HG02852 (cell line): Measurements from ENCODE around the gene SPINT1.
A peak's percentile ranks its signal among the peaks of the same experiment; 100 is the strongest.

Experiments
- ATAC-seq: cut with Tn5 transposase; IDR thresholded peaks from one replicate; pipeline ENCODE4 v1.9.1; 2021; ENCODE audit warnings: mild to moderate bottlenecking, moderate library complexity; ENCODE audit not compliant: unreplicated experiment

Gene SPINT1, protein sequence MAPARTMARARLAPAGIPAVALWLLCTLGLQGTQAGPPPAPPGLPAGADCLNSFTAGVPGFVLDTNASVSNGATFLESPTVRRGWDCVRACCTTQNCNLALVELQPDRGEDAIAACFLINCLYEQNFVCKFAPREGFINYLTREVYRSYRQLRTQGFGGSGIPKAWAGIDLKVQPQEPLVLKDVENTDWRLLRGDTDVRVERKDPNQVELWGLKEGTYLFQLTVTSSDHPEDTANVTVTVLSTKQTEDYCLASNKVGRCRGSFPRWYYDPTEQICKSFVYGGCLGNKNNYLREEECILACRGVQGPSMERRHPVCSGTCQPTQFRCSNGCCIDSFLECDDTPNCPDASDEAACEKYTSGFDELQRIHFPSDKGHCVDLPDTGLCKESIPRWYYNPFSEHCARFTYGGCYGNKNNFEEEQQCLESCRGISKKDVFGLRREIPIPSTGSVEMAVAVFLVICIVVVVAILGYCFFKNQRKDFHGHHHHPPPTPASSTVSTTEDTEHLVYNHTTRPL

DNA sequence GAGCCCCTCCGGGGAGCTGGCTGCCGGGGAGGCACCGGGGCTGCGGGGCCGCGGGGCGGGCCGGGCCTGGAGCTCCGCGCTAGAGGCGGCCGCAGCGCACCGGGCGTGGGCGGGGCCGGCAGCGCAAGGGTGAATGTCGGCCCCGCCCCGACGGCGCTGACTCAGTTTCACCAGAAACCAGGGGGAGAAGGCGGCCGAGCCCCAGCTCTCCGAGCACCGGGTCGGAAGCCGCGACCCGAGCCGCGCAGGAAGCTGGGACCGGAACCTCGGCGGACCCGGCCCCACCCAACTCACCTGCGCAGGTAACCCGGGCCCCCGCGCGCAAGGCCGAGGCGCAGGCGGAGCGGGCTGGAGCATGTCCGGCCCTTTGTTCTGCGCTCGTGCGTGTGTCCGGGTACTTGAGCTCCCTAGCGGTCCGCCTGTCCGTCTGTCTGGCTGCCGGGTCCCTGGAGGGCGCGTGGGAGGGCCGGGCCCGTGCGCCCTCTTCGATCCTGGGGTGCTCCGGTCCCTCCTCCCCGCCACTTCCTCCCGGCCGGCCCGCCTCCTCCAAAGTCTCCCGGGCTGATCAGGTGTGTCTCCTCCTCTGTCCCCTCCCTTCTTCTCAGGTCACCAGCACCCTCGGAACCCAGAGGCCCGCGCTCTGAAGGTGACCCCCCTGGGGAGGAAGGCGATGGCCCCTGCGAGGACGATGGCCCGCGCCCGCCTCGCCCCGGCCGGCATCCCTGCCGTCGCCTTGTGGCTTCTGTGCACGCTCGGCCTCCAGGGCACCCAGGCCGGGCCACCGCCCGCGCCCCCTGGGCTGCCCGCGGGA is at the start of gene SPINT1:
Gene SPINT1, plus strand, starts transcription at position 164 of the 811 bp plus-strand sequence. Its CDS starts 507 bp downstream, at position 671.
- no peak for ATAC-seq

DNA sequence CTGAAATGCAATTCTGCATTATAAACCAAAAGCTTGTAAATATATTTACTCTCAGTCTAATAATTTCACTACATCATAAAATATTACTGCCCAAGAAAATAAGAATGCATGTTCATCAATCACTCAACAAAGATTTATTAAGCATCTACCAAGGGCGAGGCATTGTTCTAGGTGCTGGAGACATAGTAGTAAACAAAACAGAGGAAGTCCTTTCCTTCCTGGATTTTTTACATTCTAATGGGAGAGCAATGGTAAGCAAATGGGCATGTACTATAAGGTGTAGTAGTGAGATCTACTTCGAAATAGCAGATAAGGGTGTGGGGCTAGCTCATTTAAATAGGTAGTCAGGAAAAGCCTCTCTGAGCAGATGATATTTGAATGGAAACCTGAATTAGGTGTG is 47.8 kb upstream of the SPINT1 start:
- ATAC-seq = no peak

- ATAC-seq = no peak
Measured at GRCh38 chr15:40796512-40796911, 47.3 kb upstream of the SPINT1 start.

- no peak for ATAC-seq
Measured at GRCh38 chr15:40799523-40799922, 44.3 kb upstream of the SPINT1 start.

DNA sequence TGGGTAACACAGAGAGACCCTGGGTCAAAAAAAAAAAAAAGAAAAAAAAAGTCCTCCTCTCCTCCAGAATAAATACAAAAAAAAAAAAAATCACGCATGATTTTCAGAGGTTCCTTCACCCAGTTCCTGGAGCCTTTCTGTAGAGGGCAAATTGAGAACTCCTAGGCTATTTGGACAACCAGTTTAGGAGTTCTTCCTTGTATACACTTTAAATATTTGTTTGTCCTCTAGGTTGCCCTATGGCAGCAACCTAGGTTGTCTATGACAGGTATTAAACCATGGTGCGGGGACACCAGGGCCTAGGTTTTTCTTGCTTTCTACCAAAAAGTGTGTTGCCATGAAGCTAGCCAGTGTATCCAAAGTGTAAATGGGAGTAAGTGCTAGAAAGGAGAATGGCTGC is 40.8 kb upstream of the SPINT1 start:
- ATAC-seq = no peak

DNA sequence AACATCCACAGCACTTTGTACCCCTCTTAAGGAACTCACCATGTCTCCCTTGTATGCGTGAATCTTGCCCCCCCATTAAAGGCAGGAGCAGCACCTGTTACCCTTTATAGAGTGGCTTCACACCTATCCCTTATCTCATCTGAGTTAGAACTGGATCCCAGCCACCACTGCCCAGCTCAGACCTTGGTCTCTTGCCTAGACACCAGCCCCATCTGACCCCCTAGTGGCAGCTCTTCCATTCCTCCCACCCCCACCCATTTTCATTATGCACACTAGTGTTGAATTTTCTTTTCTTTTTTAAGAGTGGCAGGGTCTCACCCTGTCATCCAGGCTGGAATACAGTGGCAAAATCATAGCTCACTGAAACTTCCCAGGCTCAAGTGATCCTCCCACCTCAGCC is 40.2 kb upstream of the SPINT1 start:
- no peak for ATAC-seq

- no peak for ATAC-seq
Measured at GRCh38 chr15:40806672-40807027, 37.2 kb upstream of the SPINT1 start.

- ATAC-seq = peak; percentile 95
Measured at GRCh38 chr15:40807028-40807887, 36.6 kb upstream of the SPINT1 start, which contains the start of the genes DNAJC17 and ZFYVE19. Gene DNAJC17, minus strand, starts transcription at chr15:40807473. Its CDS starts 27 bp downstream, at chr15:40807446. Gene ZFYVE19, plus strand, starts transcription at chr15:40807089. Its CDS starts 501 bp downstream, at chr15:40807590.

DNA sequence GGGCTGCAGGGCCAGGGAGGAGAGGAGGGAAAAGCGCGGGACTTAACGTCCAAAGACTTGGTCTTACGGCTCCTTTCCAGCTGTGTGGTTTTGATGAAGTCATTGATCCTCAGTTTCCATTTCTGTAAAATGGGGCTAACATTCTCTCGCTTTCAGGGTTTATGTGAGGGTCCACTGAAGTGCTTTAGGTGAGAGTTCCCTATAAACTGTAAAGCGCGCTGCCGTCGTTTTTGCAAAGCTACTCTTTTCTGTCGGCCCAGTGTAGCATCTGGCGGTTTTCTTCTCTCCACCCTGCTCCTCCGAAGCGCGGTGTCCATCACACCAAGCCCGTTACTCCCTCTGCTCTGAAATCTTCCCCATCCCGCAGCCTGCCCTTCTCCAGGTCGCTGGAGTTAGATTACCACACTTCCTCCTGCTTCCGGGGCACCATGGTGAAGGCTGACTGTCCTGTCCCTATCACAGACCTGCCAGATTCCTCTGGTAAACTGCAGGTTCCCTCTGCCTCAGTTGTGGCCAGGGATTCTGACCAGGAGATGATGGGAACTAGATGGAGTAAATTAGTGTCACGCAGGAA is 35.9 kb upstream of the SPINT1 start:
- no peak for ATAC-seq

DNA sequence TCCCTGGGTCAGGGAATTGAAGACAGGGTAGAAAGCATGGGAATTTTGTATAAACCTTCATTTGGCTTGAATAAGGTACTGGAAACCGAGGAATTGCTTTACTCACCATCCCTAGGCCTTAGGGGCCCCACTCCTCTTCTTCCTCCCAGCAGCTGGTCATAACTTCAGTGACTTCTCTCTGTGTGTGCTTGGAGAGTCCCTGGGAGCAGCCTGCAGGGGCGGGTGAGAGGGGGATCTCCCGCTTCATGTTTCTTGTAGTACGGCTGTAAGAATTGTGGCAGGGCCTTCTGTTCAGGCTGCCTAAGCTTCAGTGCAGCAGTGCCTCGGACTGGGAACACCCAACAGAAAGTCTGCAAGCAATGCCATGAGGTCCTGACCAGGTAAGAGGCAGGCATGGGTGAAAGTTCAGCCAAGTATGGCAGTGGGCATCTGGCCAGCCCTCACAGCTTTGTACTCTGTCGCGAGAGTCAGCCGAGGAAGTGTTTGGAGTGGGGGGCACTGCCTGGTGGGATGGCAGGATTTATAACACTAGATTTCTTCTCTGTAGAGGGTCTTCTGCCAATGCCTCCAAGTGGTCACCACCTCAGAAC is 34.9 kb upstream of the SPINT1 start:
- ATAC-seq = no peak

- ATAC-seq = no peak
Measured at GRCh38 chr15:40812721-40813425, 31.0 kb upstream of the SPINT1 start.

DNA sequence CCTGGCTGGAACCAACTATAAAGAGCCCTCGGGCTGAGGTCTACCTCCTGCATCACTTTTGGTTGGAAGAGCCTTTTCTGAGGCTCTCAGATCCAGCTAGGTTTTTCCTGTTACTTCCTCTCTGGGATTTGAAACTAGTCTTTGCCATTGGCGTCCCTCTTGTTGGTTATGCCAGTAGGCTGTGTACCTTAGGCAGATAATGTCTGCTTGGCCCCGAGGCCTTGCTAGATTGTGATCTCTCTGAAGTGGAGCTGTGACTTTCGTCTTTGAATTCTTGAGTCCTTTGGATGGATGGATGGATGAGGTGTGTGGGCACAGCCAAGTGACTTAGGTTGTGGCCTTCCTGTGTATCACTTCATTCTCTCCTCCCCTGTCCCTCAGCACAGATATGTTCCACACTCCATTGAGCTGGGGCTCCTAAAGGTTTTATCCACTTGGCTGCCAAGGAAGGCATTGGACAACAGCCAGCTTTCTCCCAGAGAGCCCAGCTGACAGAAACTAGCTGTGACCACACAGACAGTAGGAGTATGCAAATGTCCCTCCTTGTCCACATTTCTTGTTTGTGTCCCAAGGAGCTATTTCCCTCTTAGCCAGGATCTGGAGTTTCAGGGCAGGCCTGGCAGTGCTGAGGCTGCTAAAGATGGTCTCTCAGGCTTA is 28.7 kb upstream of the SPINT1 start:
- ATAC-seq = no peak

GRCh38 chr15:40819048-40819447 is 24.8 kb upstream of the SPINT1 start:
- no peak for ATAC-seq

GRCh38 chr15:40821195-40821594 is 22.7 kb upstream of the SPINT1 start:
- no peak for ATAC-seq

- ATAC-seq = no peak
Measured at GRCh38 chr15:40823572-40824343, 20.1 kb upstream of the SPINT1 start.

DNA sequence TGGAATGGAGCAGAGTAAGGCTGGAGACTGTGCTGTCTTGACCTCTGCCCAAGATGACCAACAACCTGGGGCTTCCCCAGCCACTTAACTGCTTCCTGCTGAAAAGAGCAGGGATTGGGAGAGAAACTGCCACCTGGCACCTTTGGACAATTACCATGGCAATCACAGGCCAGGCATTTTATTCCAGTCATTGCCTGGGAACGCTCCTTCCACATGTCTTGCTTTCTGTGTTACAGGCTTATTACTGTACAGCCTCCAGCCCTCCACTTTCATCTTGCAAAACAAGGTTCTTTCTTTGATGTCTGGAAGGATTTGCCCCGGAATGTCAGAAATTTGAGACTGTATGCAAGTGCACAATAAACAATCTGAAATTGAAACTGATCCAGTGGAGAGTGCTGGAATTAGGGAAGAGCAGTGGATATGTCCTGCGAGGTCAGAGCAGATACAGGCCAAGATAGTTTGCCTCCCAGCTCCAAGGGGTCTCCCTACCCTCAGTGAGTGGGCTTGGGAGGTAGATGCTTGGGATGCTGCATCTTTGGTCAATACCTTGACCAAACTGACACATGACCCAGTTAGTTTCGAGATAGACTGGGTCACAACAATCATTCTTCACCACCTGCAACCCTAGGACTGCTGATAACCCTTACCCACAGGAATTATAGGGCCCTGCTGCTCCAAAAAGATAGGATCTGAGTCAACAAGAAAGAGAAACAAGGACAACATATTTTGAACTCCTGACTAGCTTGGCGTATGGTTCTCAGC is 18.0 kb upstream of the SPINT1 start:
- no peak for ATAC-seq

DNA sequence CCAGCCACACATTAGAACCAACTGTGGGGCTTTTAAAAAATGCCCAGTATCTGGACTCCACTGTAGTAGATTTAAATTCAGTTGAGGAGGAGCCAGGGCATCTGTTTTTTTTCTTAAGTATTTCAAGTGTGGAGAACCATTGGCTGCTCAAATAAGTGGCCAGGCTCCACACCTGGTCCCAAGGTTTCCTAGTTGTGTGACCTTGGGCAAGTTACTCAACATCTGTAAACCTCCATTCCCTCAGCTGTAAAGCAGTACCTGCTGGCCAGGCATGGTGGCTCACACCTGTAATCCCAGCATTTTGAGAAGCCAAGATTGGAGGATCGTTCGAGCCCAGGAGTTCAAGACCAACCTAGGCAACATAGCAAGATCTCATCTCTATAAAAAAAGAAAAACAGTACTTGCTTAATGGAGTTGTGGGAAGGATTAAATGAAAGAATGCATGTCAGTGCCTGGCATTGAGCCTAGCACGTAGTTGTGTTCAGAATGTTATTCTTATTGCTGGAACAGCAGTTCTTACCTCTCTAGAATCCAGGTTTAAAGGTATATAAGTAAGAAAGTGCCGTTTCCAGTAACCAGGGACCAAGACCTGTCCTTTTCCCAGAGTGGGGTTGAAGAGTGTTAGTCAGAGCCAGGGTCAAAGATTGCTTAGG is 17.3 kb upstream of the SPINT1 start:
- ATAC-seq = no peak
